Activated CD8-positive, alpha-beta memory T cell treated with anti-CD3 and anti-CD28 coated beads for 36 hours (primary cell): ENCODE results near the gene SUSD3. TPM values are rescaled to one million over a fixed set of nuclear protein-coding genes. Genes with fewer than 3 reads are reported as not detected.

Source experiments
- CTCF ChIA-PET: fragments of 350-600 bp; sonication (Branson Sonifier 250); formaldehyde crosslinking; loops from one replicate; lab custom pipeline; 2021; ENCODE audit warnings: antibody characterized with exemption; lab: Charles Lee
- POLR2A ChIA-PET: fragments of 350-600 bp; sonication (Branson Sonifier 250); formaldehyde crosslinking; loops from one replicate; lab custom pipeline; 2021; ENCODE audit warnings: antibody characterized with exemption; lab: Charles Lee
- total RNA-seq, 2 experiments: library from RNA; stranded (reverse); gene quantifications; one replicate each; pipeline ENCODE4 v1.2.3, GENCODE V29; 2021

Gene SUSD3
- total RNA-seq, 2 experiments from 2014 or later, result 15.4 to 15.7 TPM

DNA sequence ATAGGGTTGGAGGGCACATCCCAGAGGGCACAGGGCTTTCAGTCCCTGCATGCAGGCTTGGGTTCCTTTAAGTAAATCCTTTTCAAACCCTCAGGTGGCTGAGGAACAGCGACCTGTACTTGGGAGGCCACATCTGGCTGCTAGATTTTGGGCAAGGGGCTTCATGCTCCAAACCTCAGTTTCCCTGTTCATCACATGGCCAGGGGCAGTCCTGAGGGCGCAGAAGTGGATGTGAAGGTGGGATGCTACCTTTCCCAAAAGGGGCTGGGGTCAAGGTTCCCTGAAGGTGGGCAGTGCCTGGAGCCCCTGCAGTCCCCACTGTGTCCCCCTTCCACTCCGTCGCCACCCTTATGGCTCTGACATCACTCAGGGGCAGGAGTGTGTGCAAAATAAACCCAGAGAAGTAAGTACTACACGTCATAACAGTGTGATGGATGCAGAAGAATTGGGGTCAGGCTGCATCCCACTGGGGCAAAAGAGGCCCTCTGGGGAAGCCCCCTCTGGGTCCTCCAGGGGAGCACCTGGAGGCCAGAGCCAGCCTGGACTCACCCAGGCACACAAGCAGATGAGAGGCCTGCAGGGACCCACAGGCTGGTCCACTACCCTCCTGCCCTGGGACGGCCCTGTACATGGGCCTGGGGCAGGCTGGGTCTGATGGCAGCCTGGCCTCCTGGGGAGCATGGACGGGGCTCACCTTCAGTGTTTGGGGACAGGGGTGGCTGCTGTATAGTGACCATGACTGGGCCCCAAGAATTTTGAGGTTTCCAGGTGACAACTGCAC lies 35.6 kb downstream of the SUSD3 start:
- ChIA-PET CTCF (interaction anchor here (1.0 to 1.7 kb wide), 4 partner anchors 10 to 91 kb away, joined by 3 to 5 read pairs (median 4); no protein-coding TSS in a partner anchor), POLR2A (interaction anchor here (1.6 to 1.8 kb wide), 2 partner anchors 11 to 30 kb away, joined by 6 to 11 read pairs; no protein-coding TSS in a partner anchor)

DNA sequence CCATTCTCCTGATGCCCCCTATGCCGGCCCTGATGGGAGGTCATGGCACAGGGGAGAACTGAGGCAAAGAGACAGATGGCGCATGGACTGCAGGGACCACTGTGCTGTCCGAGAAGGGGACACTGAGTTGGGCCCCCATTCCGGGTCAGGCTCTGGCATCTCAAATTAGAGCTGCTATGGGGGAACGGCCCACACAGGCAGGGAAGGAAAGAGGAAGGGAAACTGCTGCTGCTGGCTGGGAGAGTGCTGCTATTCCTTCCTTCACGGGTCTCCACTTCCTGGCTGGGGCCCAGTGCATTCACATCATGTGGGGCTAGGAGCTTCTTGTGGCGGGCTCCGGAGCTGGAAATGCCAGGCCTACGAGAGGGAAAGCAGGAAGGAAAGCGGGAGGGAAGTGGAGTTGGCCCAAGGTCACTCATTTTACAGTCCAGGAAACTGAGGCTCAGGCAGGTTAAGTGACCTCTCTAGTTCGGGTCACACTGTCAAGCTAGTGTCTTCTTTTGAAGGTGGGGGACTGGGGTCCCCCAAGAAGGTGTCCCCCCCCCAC lies 36.2 kb downstream of the SUSD3 start:
- ChIA-PET POLR2A (interaction anchor here (1.4 to 1.8 kb wide), 3 partner anchors 11 to 35 kb away, joined by 4 to 11 read pairs (median 6); no protein-coding TSS in a partner anchor), CTCF (interaction anchor here (0.5 to 1.4 kb wide), 4 partner anchors 11 to 30 kb away, joined by 3 to 5 read pairs (median 4); no protein-coding TSS in a partner anchor)

DNA sequence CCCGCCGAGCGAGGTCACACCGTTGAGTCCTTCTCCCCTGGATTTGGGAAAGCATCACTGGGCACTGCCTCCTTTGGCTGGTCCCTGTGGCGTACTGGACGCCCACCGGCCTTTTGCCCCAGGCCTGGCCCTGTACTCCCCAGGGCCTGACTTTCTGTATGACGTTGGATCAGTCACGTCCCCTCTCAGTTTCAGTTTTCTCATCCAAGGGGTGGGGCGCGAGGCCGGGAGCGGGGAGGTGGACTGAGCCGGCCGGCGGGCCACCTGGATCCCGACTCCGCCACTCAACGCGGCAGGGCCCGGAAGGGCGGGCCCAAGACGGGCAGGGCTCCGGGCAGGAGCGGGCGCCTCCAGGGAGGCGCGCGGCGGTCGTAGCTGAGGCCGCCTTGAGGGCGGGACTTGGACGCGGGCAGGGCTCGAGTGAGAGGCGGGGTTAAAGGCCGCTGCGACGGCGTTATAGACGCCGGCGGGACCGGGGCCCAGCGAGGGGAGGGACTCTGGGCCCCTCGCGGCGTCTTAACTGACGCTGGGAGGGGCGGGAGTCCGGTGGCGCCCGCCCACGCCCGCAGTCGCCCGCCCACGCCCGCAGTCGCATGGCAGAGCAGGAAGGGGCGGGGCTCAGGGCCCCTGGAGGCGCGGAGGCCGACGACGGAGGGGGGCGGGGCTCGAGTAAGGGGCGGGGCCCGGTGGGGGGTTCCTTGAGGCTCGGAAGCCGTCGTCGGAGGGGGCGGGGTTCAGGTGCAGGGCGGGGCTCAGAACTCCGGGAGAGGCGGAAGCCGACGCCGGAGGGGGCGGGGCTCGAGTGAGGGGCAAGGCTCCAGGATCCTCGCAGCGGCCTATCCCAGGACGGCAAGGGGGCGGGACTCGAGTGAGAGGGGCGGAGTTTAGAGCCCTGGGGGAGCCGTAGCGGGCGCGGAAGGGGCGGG lies 37.0 kb downstream of the SUSD3 start:
- ChIA-PET POLR2A (interaction anchor here (0.7 to 1.8 kb wide), 5 partner anchors 12 to 471 kb away, joined by 3 to 11 read pairs (median 4); no protein-coding TSS in a partner anchor), CTCF (interaction anchor here (0.5 to 4.3 kb wide), 6 partner anchors 11 to 143 kb away, joined by 3 to 32 read pairs (median 4); no protein-coding TSS in a partner anchor)

DNA sequence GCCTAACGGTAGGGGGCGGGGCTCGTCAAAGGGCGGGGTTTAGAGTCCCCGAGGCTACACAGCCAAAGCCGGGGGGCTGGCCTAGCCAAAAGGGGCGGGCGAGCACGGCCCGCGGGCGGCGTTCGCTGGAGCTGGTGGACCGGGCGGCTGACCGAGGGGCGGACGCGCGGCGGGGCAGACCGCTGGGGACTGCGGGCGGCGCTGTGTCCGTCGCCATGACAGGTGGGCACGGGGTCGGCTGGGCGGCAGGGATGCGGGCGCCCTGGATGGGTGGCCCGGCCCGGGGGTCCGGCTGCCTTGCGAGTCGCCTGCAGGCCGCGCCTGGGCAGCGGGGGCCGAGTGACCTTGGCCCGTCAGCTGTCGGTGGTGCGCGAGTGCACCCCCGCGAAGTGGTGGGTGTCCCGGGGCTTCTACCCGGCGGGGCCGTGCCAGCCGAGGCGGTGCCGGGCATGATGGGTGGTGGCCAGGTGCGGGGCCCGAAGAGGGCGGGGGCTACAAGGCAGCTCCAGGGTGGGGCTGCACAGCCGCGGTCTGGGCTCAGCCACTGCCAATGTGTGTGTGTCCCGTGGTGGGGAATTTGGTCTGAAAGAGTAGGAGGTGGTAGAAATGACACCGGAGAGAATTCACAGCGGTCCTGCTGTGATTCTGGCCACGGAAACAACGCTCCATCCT lies 37.8 kb downstream of the SUSD3 start, which contains the start of gene CARD19:
TSS of gene CARD19 (plus strand) at position 87 of the 672 bp plus-strand sequence. CDS start at position 216, 129 bp downstream.
- POLR2A ChIA-PET, result interaction anchor here (0.7 to 1.5 kb wide), 4 partner anchors 32 to 71 kb away, joined by 3 to 6 read pairs (median 4); no protein-coding TSS in a partner anchor
- CTCF ChIA-PET, result interaction anchor here (0.6 to 4.3 kb wide), 2 partner anchors 12 to 154 kb away, joined by 3 to 32 read pairs; no protein-coding TSS in a partner anchor

DNA sequence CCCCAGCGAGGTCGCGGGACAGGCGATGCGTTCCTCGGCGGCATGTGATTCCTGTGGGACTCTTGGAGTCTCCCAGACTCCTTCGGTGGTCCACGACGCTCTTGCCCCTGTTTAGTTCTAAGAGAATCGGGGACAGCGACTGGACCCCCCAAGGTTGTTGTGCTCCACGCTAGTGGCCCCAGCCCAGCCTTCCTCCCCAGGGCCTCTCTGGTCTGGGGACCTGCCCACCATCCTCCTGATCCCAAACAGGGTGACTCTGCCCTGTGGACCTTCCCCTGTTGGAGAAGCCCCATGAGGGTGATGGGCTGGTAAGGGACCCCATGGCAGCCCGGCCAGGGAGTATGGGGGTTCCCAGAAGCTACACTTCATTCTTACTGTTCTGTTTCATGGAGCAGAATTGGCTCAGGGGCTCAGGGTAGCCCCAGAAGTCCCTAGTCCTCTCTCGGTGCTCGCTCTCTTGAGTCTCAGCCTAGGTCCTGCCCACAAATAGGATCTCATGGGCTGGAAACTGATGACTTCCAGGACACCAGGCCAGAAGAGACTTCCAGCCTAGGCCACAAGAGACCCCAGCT lies 38.4 kb downstream of the SUSD3 start:
- CTCF ChIA-PET, result interaction anchor here (0.6 to 4.3 kb wide), 4 partner anchors 11 to 288 kb away, joined by 3 to 32 read pairs (median 4); no protein-coding TSS in a partner anchor
- POLR2A ChIA-PET, result interaction anchor here (0.7 to 1.5 kb wide), 2 partner anchors 32 to 37 kb away, joined by 3 to 6 read pairs; no protein-coding TSS in a partner anchor

DNA sequence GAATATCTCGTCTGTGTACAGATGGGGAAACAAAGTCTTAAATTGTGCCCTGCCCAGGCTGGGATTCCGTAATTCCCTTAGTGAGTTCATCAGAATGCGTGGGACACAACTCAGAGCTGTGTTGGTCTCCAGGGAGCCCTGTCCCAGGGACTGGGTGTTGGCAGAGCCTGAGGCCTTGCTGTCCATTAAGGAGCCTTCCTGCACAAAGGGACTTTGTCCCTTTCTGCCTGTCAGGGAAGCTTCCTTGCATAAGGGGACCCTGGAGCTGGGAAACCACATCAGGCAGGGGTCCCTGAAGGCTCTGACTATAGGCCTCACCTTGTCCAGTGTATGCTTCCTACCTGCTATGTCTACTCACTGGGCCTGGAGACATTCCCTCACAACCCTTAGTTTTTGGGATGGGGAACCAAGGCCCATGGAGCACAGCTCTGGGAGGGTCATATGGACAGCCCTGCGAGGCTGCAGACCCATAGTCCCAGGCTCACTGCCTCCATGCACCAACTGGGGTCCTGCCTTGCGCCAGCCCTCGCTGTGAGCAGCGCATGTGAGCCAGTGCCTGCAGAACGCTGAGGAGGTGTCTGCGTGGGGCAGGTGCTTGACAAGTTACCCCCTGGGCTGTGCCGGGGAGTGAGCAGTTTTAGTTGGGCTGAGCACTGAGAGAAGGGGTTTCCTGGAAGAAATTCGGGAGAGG lies 39.2 kb downstream of the SUSD3 start:
- CTCF ChIA-PET, result interaction anchor here (0.6 to 4.3 kb wide), 5 partner anchors 10 to 289 kb away, joined by 3 to 32 read pairs (median 3); no protein-coding TSS in a partner anchor
- POLR2A ChIA-PET, result interaction anchor here (1.5 kb wide), 1 partner anchor 33 kb away, joined by 6 read pairs; no protein-coding TSS in a partner anchor

DNA sequence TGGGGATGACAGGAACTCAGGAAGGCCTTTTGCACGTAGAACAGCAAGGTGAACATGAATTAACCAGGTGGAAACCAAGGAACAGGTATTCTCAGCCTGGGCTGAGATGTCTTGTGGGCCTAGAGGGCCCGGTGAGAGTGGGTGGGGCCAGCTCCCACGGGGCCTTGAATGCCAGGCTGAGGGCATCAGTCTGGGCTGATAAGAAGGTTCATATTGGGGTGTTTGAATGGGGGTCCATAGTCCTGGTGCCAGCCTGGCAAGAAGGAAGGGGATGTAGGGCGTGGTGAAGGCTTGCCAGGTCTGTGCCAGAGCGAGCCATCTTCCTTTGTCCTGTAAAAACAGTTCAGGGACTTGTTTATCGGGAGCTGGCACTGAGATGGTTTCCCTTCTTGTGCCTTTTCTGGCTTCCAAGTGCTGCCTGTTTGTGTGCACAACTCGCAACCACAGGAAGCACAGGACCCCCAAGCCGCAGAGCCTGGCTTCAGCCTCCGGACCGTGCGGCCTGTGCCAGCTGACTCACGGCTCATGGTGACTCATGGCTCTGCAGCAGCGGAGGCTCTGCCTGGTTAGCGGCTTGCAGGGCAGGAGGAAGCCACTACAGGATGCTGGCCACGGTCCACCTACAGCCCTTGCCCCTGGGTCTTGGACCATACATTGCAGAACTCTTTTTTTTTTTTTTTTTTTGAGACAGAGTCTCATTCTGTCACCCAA lies 39.9 kb downstream of the SUSD3 start:
- POLR2A ChIA-PET, result interaction anchor here (1.9 kb wide), 1 partner anchor 36 kb away, joined by 6 read pairs; the partner anchor contains the start of gene NINJ1
- CTCF ChIA-PET, result interaction anchor here (0.7 to 4.3 kb wide), 4 partner anchors 10 to 135 kb away, joined by 3 to 32 read pairs (median 3); no protein-coding TSS in a partner anchor

DNA sequence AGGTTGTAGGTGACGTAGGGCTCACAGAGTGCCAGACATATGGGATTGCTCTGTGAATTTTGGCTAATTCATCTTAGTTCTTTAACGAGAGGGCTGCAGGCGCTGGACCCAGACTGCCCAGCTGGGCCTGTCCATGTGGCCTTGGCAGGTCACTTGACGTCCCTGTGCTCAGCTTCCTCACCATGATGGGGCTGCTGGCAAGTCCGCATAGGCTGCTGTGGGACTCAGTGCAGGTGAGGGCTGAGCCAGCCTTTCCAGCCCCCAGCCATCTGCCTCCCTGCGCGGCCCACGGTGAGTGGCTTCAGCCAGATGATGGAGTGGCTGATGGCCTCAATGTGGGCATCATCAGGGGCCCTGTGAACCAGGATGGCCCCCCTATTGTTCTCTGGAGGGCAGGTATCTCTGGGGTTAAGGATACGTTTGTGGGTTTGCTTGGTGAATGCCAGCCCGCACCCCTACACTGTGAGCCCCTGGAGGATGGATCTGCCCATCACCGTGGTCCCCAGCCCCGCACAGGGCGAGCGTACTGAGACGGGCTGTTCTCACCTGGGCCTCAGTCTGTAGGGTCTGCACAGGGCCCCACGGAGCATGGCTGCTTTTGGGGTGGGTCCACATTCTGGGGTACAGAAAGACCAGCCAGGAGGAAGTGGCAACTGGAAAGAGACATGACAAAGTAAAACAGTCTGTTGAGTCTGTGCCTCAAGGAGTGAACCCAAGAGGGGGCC lies 41.2 kb downstream of the SUSD3 start:
- ChIA-PET POLR2A (interaction anchor here (1.9 kb wide), 1 partner anchor 34 kb away, joined by 6 read pairs; the partner anchor contains the start of gene NINJ1), CTCF (interaction anchor here (4.3 kb wide), 1 partner anchor 8 kb away, joined by 32 read pairs; no protein-coding TSS in a partner anchor)

DNA sequence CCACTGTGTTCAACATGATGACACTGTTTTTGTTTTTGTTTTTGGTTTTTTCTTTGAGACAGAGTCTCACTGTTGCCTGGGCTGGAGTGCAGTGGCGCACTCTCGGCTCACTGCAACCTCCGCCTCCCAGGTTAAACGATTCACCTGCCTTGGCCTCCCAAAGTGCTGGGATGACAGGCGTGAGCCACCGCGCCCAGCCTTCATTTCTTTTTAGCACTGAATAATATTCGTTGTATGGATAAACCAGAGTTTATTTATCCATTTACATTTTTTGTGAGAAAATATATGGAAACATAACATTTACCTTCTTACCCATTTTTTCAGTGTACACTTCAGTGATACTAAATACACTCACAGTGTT lies 41.8 kb downstream of the SUSD3 start:
- CTCF ChIA-PET, result no interaction called here

DNA sequence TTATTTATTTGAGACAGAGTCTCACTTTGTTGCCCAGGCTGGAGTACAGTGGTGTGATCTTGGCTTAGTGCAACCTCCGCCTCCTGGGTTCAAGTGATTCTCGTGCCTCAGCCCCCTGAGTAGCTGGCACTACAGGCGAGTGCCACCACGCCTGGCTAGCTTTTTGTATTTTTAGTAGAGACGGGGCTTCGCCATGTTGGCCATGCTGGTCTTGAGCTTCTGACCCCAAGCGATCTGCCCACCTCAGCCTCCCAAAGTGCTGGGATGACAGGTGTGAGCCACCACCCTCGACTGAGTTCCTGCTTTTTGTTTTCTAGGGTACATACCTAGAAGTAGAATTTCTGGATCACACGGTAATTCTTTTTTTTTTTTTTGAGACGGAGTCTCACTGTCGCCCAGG lies 42.6 kb downstream of the SUSD3 start:
- ChIA-PET CTCF (interaction anchor here (0.6 kb wide), 1 partner anchor 73 kb away, joined by 5 read pairs; no protein-coding TSS in a partner anchor), POLR2A (interaction anchor here (0.7 kb wide), 1 partner anchor 137 kb away, joined by 5 read pairs; no protein-coding TSS in a partner anchor)

More for the DNA sequence above, 41.8 kb downstream of the SUSD3 start:
- POLR2A ChIA-PET, result no interaction called here

DNA sequence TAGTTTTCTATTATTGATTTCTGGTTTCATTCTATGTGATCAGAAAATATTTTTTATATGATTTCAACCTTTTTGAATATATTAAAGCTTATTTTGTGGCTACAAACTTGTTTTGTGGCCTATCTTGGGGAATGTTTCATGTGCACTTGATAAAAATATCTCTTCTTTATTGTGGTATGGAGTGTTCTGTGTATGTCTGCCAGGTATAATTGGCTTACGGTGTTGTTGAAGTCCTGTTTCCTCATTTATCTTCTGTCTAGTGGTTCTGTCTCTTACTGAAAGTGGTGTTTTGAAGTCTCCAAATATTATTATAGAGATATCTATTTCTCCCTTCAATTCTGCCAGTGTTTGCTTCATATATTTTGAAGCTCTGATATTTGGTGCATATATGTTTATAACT lies 47.1 kb downstream of the SUSD3 start:
- ChIA-PET CTCF (interaction anchor here (1.1 kb wide), 1 partner anchor 102 kb away, joined by 3 read pairs; no protein-coding TSS in a partner anchor), POLR2A (no interaction called here)

DNA sequence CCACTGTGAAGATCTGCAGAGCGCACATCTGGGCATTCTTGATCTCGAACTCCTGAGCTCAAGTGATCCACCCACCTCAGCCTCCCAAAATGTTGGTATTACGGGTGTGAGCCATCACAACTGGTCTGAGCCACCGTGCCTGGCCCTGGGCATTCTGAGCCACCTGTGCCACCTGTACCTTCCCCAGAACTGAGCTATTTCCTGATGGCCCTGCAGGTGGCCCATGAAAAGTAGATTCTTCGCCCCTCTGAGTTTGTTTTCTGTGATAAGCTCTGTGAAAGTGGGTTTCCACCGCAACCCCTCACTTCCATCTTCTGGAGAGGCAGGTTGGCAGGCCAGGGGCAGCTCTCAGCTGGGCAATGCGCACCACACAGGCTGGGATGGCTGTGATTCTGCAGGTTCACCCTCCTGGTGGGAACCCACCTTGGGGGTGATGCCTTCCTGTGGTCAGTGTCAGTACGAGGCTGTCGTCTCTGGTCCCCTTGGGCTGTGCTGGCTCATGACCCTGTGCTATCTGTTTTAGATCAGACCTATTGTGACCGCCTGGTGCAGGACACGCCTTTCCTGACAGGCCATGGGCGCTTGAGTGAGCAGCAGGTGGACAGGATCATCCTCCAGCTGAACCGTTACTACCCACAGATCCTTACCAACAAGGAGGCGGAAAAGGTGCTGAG lies 48.8 kb downstream of the SUSD3 start:
- ChIA-PET POLR2A (no interaction called here), CTCF (interaction anchor here (0.9 to 4.4 kb wide), 7 partner anchors 10 to 196 kb away, joined by 3 to 42 read pairs (median 8); partner anchors contain the start of gene CARD19)

DNA sequence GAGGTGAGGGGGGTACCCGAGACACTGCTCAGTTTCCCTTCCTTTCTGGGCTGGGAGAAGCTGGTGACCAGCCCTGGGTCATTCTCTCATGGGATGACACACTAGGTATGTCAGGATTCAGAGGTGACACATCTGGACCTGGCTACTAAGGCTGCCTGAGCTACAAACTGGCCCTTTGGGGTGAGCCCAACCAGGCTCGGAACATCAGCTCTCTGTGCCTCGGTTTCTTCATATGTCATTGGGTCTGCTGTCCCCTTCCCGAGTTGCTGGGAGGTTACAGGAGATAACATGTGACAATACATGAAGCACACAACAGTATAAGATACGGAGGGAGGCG lies 49.3 kb downstream of the SUSD3 start:
- ChIA-PET POLR2A (interaction anchor here (0.6 kb wide), 1 partner anchor 12 kb away, joined by 3 read pairs; no protein-coding TSS in a partner anchor), CTCF (interaction anchor here (0.9 to 4.4 kb wide), 9 partner anchors 10 to 195 kb away, joined by 3 to 42 read pairs (median 8); partner anchors contain the start of genes CARD19 and NINJ1)
